NCI-H526 treated with DMSO at 0.1 percent for 48 hours (cell line): ENCODE measurements around the gene GRK2.

Experiments used
- DNase-seq: peaks from one replicate; lab custom pipeline; 2025; lab: John Stamatoyannopoulos, UW

GRK2 gene

DNA sequence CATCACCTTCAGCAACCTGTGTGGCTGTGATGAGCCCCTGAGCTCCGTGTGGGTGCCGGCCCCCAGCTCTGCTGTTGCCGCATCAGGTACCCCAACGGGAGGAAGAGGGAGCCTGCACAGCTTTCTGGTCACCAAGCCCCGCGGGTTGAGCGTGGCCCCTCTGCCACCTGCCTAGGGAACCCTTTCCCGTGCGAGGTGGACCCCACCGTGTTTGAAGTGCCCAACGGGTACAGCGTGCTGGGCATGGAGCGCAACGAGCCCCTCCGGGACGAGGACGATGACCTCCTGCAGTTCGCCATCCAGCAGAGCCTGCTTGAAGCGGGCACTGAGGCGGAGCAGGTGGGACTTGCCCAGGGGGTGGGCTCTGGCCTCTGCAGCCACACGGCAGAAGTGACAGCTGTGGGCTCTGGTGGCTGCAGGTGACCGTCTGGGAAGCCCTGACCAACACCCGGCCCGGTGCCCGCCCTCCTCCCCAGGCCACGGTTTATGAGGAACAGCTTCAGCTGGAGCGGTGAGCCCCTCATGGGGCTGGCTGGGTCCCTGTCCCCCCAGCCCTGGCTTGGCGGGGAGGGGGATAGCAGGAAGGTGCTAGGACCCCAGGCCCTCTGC is 35.1 kb downstream of the GRK2 start:
- DNase-seq, result no peak

DNA sequence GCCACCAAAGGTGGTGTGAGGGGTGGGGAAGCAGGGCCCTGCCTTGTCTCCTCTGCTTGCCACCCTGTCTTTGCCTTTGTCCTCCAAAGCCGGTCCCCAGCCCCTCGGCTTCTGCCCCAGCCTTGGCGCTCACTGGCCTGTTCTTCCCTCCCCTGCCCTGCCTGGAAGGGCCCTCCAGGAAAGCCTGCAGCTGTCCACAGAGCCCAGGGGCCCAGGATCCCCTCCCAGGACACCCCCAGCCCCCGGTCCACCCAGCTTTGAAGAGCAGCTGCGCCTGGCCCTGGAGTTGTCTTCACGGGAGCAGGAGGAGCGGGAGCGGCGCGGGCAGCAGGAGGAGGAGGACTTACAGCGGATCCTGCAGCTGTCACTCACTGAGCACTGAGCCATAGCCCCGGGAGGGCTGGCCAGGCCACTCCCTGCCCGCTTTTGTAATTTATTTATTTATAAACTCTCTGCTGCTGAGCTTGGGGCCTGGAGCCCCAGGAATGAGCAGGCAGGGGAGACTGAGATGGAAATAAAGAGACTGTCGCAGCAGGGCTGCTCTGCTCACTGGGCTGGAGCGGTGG is 35.8 kb downstream of the GRK2 start:
- peak; percentile 72 for DNase-seq

DNA sequence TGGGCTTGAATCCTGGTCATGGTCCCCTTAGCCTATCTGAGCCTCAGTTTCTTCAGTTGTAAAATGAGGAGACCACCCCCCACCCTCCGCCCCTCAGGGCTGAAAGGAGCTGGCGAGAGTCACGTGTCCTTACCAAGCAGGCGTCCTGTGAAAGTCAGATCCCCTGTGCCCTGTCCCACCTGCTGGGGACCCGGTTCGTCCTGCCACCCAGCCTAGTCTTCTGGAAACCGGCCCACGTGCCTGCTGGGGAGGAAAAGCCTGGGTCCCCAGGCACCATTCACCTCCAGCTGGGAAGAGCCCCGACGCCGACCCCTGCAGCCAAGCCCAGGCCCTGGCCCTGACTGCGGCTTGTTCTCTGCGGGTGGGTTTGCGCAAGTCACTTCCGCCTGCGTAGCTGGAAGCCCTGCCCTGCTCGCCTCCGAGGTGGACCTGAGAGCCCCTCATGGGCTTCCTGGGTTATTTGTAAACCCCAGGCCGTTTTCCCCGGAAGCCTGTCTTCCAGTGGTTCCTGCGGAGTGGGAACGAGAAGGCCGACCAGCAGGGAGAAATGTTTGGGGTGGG is 36.4 kb downstream of the GRK2 start:
- DNase-seq, result peak; percentile 37

GRCh38 chr11:67303132-67303834 is 37.0 kb downstream of the GRK2 start, which contains the start of gene SSH3:
Gene SSH3, plus strand, starts transcription at chr11:67303530. Its CDS starts 96 bp downstream, at chr11:67303626.
- DNase-seq, result peak; percentile 60

DNA sequence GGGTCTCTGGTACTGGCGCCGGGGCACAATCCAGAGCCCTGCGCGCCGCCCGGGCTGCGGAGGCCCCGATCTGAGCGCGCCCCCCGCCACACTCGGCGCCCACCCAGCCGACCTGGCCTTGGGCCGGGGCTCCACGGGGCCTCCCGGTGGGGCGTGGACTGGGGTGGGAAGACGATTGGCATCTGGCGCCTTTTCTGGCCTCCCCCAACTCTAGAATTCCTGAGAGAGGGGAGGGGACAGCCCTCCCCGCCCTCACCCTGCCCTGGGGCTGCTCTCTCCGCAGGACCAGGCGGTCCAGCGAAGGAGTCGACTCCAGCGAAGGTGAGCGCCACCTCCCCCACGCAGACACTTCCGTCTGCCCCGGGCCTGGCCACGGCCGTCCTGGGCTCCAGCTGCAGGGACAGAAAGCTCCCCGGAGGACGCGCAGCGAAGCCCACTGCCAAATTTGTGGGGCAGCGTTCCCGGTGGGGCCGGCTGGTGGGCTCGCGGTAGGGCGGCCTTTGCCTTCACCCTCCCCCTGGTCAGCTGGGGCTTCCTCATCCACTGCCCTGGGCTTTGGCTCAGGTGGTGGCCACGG is 37.6 kb downstream of the GRK2 start:
- DNase-seq, result no peak

- no peak for DNase-seq
Measured at GRCh38 chr11:67304511-67305113, 38.3 kb downstream of the GRK2 start.

- DNase-seq, result no peak
Measured at GRCh38 chr11:67306769-67307544, 40.7 kb downstream of the GRK2 start.

DNA sequence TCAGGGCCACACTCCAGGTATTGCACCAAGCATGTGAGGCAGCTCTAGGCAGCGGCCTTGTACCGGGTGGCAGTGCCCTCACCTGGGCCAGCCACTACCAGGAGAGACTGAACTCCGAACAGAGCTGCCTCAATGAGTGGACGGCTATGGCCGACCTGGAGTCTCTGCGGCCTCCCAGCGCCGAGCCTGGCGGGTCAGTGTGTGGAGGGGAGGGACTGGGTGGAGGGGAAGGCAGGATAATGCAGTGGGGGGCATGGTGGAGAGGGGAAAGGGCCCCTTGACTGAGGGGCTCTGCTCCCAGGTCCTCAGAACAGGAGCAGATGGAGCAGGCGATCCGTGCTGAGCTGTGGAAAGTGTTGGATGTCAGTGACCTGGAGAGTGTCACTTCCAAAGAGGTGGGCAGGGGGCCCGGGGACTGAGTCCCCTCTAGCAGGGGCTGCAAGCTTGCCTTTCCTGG is 41.3 kb downstream of the GRK2 start:
- DNase-seq, result no peak

GRCh38 chr11:67308031-67308866 is 42.0 kb downstream of the GRK2 start:
- no peak for DNase-seq

GRCh38 chr11:67309166-67309565 is 42.9 kb downstream of the GRK2 start:
- no peak for DNase-seq

- no peak for DNase-seq
Measured at GRCh38 chr11:67309661-67310061, 43.4 kb downstream of the GRK2 start.

GRCh38 chr11:67310246-67311050 is 44.2 kb downstream of the GRK2 start:
- DNase-seq, result no peak

- no peak for DNase-seq
Measured at GRCh38 chr11:67311051-67311555, 44.8 kb downstream of the GRK2 start.

DNA sequence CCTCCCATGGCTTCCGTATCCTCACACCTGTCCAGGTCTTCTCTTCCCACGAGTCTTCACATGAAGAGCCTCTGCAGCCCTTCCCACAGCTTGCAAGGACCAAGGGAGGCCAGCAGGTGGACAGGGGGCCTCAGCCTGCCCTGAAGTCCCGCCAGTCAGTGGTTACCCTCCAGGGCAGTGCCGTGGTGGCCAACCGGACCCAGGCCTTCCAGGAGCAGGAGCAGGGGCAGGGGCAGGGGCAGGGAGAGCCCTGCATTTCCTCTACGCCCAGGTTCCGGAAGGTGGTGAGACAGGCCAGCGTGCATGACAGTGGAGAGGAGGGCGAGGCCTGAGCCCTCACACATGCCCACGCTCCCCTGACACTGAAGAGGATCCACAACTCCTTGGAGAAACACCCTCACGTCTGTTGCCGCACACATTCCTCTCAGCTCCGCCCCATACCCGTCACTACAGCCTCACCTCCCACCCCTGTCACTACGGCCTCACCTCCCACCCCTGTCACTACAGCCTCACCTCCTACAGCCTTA is 45.3 kb downstream of the GRK2 start:
- no peak for DNase-seq

- no peak for DNase-seq
Measured at GRCh38 chr11:67312187-67313021, 46.1 kb downstream of the GRK2 start.

DNA sequence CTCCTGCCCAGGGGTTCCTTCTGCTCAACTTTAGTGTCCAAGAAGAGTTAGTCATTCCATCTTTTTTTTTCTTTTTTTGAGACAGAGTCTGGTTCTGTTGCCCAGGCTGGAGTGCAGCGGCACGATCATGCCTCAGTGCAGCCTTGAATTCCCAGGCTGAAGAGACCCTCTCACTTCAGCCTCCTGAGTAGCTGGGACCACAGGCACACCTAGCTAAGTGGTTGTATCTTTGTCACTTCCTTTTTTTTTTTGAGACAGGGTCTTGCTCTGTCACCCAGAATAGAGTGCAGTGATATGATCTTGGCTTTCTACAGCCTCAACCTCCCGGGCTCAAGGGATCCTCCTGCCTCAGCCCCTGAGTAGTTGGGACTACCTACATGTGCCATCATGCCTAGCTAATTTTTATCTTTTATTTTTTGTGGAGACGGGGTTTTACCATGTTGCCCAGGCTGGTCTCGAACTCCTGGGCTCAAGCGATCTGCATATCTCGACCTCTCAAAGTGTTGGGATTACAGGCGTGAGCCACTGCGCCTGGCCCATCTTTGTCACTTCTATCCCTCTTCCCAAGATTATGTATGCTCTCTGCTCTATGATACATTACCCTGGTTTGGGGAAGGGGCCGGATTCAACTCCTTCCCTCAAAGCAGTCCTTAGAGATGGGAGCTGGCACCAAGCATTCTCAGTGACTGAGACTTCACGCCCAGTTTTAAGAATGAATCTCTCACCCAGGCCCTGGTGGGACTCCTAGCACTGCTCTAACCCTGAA is 47.0 kb downstream of the GRK2 start:
- DNase-seq, result no peak

DNA sequence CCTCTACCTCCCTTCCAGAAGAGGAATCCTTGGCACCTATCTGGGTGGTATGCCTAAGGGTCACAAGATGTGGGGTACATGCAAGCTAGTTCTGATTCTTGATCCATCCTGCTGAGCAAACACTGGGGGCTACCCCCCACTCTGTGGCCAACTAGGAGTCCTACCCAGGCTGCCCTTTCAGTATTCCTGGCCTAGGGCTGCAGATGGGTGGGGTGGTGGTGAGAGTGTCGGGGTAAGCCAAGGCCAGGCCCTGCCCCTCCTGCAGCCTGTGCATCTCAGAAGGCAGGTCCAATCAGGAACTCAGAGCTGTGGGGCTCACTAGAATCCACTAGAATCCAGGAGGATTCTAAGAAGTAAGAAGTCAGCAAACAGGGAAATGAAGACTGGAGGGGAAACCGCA is 47.9 kb downstream of the GRK2 start:
- DNase-seq, result no peak
